Activated CD4-positive, alpha-beta T cell treated with anti-CD3 and anti-CD28 coated beads, Interleukin-2, amount 10 ng/mL, durations not matched to agents 24 days and 14 days (primary cell): ENCODE data around the gene OR1F1. TPM values are rescaled to one million over a fixed set of nuclear protein-coding genes. Genes with fewer than 3 reads are reported as not detected.
A peak's percentile ranks its signal among the peaks of the same experiment; 100 is the strongest.

Experiments
- DNase-seq: peaks from one replicate; pipeline ENCODE4 v3.0.0; 2022
- H3K27ac Mint-ChIP-seq: one replicate; pipeline ENCODE4 v1.8.0; 2022; ENCODE audit warnings: mild to moderate bottlenecking, mixed read lengths
- H3K27me3 Mint-ChIP-seq: one replicate; pipeline ENCODE4 v1.8.0; 2022; ENCODE audit warnings: mixed read lengths
- H3K36me3 Mint-ChIP-seq: one replicate; pipeline ENCODE4 v1.8.0; 2022; ENCODE audit warnings: low read depth, mild to moderate bottlenecking, mixed read lengths
- H3K4me1 Mint-ChIP-seq: one replicate; pipeline ENCODE4 v1.8.0; 2021; ENCODE audit warnings: mixed read lengths
- H3K4me3 Mint-ChIP-seq: one replicate; pipeline ENCODE4 v1.8.0; 2022; ENCODE audit warnings: mild to moderate bottlenecking, moderate library complexity, mixed read lengths
- H3K9me3 Mint-ChIP-seq: one replicate; pipeline ENCODE4 v1.8.0; 2021; ENCODE audit warnings: mixed read lengths
- intact Hi-C: fragments of 100-400 bp; cut with micrococcal nuclease; formaldehyde crosslinking; loops from one replicate; pipeline ENCODE4 v1.15.1; 2023
- total RNA-seq: library from RNA; stranded (reverse); gene quantifications from 2 replicates; pipeline ENCODE4 v1.2.3, GENCODE V29; 2022

Gene OR1F1
- total RNA-seq, 1 donor from 2014 or later, result not detected

DNA sequence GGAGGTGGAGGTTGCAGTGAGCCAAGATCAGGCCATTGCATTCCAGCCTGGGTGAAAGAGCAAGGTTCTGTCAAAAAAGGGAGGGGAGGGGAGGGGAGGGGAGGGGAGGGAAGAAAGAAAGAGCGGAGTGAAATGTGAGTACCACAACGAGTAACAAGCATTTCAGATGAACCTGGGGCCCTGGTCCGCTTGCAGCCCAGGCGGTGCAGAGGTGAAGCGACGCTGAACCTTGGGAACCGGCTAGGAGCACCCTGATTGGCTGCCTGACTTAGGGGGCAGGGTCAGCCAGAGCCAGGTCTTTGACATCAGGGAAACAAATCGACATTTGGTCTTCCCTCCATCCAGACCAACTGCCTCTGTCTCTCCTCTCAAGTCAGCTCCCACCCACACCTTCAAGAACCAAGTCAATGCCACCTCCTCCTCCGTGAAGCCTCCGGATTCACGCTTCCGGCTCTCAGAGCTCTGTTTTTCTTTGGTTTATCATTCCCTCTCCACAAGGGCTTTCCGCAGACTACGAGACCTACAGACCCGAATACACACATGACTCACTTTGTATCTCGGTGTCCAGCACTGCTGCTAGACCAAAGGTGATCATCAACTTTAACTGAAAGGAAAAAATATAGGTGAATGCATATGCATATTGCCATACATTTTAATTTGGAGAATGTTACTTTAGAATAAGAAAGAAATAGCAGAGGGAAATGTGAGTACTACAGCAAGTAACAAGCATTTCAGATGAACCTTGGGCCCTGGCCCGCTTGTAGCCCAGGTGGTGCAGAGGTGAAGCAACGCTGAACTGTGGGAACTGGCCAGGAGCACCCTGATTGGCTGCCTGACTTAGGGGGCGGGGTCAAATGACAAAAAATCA lies 19.3 kb downstream of the OR1F1 start:
- intact Hi-C loops, result no loop called here
- H3K4me1 Mint-ChIP-seq, result no peaks in the 10 kb centered on the region
- peaks cover 7% of the 10 kb centered on the region for H3K36me3 Mint-ChIP-seq
- peaks cover 18% of the 10 kb centered on the region for H3K9me3 Mint-ChIP-seq
- H3K27me3 Mint-ChIP-seq, result peaks cover 2% of the 10 kb centered on the region
- H3K4me3 Mint-ChIP-seq, result no peak overlapping the region
- no peak overlapping the region for H3K27ac Mint-ChIP-seq
- DNase-seq, result no peak

DNA sequence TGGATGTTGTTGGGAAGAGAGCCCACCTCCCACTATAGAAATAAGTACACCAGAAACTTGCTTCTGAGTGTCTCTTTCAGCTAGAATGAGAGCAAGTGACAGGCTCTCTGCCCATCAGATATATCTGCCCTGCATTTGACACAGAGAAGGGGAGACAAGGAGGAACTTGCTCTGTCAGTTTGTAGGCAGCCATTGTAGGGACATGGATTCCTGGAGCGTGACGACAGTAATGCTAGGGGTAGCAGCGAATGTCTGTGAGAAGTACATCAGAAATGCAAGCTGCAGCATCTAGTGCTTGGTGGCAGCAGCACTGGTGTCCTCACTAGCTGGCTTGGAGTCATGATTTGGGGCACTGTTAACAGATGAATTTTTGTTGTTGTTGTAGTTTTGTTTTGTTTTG lies 24.0 kb downstream of the OR1F1 start:
- no peaks in the 10 kb centered on the region for H3K27me3 Mint-ChIP-seq
- intact Hi-C loops, result loop anchor here (10.0 kb wide), 1 partner anchor 53 kb away; no protein-coding TSS in a partner anchor
- no peak for DNase-seq
- H3K9me3 Mint-ChIP-seq, result peaks cover 37% of the 10 kb centered on the region
- H3K36me3 Mint-ChIP-seq, result peaks cover 36% of the 10 kb centered on the region
- H3K4me1 Mint-ChIP-seq, result peaks cover 25% of the 10 kb centered on the region
- H3K4me3 Mint-ChIP-seq, result no peak overlapping the region
- no peak overlapping the region for H3K27ac Mint-ChIP-seq

DNA sequence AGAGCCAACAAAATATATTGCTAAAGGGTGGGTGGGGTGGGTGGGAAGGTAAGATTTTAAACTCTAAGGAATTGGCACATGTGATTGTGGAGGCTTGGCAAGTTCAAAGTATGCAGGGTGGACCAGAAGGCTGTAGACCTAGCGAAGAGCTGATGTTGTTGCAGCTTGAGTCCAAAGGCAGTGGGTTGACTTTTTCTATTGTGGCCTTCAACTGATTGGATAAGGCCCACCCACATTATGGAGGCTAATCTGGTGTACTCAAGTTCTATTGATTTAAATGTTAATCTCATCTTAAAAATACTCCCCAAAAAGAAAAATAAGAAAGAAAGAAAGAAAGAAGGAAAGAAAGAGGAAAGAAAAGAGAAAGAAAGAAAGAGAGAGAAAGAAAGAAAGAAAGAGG lies 24.6 kb downstream of the OR1F1 start:
- Mint-ChIP-seq H3K27me3 (no peaks in the 10 kb centered on the region), H3K4me1 (peaks cover 25% of the 10 kb centered on the region), H3K27ac (peak overlapping the region; percentile 32), H3K4me3 (no peak overlapping the region), H3K9me3 (peaks cover 35% of the 10 kb centered on the region), H3K36me3 (peaks cover 36% of the 10 kb centered on the region)
- no peak for DNase-seq
- intact Hi-C loops, result loop anchor here (10.0 kb wide), 1 partner anchor 52 kb away; no protein-coding TSS in a partner anchor

DNA sequence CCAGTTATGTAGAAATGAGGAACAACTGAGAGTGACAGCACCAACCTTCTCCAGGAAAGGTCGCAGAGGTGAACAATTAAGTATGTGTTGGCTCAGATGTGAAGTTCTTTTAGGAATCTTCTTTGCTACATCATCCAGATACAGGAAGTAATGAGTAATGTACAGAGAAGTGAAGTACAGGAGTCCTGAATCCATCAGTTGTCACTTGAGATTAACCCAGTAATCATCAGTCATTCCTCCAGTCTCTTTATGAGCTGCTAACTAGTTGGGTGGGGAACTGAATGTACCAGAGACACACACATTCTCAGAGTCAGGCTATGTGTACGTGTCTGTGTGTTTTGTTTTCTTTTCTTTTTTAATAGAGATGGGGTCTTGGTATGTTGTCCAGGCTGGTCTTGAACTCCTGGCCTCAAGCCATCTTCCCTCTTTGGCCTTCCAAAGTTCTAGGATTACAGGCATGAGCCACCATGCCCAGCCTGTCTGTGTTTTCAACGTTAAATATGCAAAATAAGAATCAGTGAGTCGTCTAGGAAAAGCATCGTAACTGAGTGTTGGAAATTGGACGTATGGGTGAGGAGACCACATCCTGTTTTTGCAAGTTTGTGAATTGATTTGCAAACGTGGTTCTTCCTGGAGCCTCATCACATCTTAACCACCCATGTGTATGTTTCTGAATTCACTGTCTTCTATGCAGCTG lies 27.0 kb downstream of the OR1F1 start:
- DNase-seq, result peak; percentile 84
- intact Hi-C loops, result loop anchor here (2.0 to 10.0 kb wide), 2 partner anchors 20 to 50 kb away; partner anchors contain the start of gene ZNF200
- Mint-ChIP-seq H3K36me3 (peaks cover 39% of the 10 kb centered on the region), H3K4me1 (peaks cover 26% of the 10 kb centered on the region), H3K4me3 (peak overlapping the region; percentile 65), H3K27ac (peak overlapping the region; percentile 91), H3K9me3 (peaks cover 35% of the 10 kb centered on the region), H3K27me3 (no peaks in the 10 kb centered on the region)

DNA sequence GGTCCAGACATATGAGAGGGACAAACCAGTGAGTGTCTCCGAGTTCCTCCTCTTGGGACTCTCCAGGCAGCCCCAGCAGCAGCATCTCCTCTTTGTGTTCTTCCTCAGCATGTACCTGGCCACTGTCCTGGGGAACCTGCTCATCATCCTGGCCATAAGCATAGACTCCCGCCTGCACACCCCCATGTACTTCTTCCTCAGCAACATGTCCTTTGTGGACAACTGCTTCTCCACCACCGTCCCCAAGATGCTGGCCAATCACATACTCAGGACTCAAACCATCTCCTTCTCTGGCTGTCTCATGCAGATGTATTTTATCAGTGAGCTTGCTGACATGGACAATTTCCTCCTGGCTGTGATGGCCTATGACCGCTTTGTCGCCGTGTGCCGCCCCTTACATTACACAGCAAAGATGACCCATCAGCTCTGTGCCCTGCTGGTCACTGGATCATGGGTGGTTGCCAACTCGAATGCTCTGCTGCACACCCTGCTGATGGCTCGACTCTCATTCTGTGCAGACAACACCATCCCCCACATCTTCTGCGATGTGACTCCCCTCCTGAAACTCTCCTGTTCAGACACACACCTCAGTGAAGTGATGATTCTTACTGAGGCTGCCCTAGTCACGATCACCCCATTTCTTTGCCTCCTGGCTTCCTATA lies 27.7 kb downstream of the OR1F1 start:
- intact Hi-C loops, result loop anchor here (2.0 to 10.0 kb wide), 2 partner anchors 19 to 49 kb away; partner anchors contain the start of gene ZNF200

DNA sequence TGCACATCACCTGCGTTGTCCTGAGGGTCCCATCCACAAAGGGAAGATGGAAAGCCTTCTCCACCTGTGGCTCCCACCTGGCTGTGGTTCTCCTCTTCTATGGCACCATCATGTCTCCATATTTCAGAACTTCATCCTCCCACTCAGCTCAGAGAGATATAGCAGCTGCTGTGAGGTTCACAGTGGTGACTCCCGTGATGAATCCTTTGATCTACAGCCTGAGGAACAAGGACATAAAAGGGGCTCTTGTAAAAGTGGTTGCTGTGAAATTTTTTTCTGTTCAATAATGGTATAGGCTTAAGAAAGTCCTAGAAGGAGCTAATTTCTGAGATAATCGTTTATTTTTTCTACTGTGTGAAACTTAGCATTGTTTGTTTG lies 28.2 kb downstream of the OR1F1 start:
- peak overlapping the region; percentile 65 for H3K4me3 Mint-ChIP-seq
- H3K36me3 Mint-ChIP-seq, result peaks cover 43% of the 10 kb centered on the region
- intact Hi-C loops, result loop anchor here (10.0 kb wide), 1 partner anchor 49 kb away; no protein-coding TSS in a partner anchor
- peaks cover 35% of the 10 kb centered on the region for H3K9me3 Mint-ChIP-seq
- H3K4me1 Mint-ChIP-seq, result peaks cover 26% of the 10 kb centered on the region
- no peaks in the 10 kb centered on the region for H3K27me3 Mint-ChIP-seq
- H3K27ac Mint-ChIP-seq, result peak overlapping the region; percentile 91
- DNase-seq, result no peak

More for the DNA sequence above, 27.7 kb downstream of the OR1F1 start:
- no peaks in the 10 kb centered on the region for H3K27me3 Mint-ChIP-seq
- H3K4me3 Mint-ChIP-seq, result peak overlapping the region; percentile 65
- H3K9me3 Mint-ChIP-seq, result peaks cover 35% of the 10 kb centered on the region
- DNase-seq, result no peak
- peaks cover 39% of the 10 kb centered on the region for H3K36me3 Mint-ChIP-seq
- peaks cover 26% of the 10 kb centered on the region for H3K4me1 Mint-ChIP-seq
- peak overlapping the region; percentile 91 for H3K27ac Mint-ChIP-seq

DNA sequence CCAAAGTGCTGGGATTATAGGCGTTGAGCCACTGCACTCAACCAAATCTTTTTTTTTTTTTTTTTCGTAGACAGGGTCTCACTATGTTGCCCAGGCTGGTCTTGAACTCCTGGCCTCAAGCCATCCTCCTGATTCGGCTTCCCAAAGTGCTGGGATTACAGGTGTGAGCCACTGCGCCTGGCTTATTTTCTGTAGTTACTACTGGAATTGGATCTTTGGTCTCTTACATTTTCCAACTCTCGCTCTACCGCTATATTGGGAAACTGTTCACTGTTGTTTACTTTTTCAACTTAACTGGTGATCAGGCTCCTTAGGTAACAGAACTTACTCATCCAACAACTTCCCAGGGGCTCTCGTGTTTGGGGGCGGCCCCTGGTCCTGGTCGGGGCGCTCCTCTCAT lies 32.8 kb downstream of the OR1F1 start:
- Mint-ChIP-seq H3K36me3 (peaks cover 56% of the 10 kb centered on the region), H3K27me3 (no peaks in the 10 kb centered on the region), H3K4me3 (no peak overlapping the region), H3K27ac (no peak overlapping the region), H3K9me3 (peaks cover 31% of the 10 kb centered on the region), H3K4me1 (peaks cover 8% of the 10 kb centered on the region)
- DNase-seq, result no peak
- intact Hi-C loops, result no loop called here

DNA sequence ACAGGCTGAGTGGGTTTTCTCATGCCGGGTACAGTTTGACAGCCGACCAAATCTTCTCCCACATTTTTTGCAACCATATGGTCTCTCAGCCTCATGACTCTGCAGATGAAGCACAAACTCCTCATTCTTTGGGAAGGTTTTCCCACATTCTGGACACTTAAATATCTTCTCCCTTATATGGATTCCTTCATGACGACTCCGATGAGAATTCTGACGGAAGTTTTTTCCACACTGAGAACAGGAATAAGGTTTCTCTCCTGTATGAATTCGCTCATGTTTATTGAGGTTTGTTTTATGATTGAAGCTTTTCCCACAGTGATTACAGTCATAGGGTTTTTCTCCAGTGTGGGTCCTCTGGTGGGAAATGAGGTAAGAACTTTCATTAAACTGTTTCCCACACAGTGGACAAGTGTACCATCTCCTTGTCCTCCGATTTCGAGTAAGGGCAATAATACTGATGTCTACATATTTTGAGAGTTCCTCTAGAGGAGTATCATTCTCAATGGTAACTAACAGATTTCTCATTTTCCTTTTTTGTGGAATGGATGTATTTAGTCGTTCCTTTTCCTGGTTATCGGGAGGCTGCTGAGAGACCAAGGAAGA lies 36.0 kb downstream of the OR1F1 start:
- Mint-ChIP-seq H3K27ac (no peak overlapping the region), H3K27me3 (no peaks in the 10 kb centered on the region), H3K9me3 (peaks cover 25% of the 10 kb centered on the region), H3K4me1 (no peaks in the 10 kb centered on the region), H3K4me3 (no peak overlapping the region), H3K36me3 (peaks cover 70% of the 10 kb centered on the region)
- intact Hi-C loops, result no loop called here
- no peak for DNase-seq

DNA sequence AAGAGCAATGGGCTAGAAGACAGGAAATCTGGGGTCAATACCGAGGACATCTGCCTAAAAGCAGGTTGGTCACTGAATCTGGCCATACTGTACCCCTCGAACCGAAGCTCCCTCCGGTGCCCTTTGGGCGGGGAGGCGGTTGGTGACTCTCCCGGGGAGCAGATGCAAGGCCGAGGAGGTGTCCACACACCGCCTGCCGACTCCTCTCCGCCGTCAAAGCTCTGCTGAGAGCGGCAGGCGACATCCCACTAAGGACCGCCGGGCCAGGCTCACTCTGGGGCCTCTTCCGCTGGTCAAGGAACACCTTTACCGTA lies 46.5 kb downstream of the OR1F1 start:
- peaks cover 26% of the 10 kb centered on the region for H3K9me3 Mint-ChIP-seq
- no peaks in the 10 kb centered on the region for H3K27me3 Mint-ChIP-seq
- H3K4me3 Mint-ChIP-seq, result peak overlapping the region; percentile 91
- H3K36me3 Mint-ChIP-seq, result peaks cover 49% of the 10 kb centered on the region
- peak overlapping the region; percentile 95 for H3K27ac Mint-ChIP-seq
- intact Hi-C loops, result loop anchor here (2.0 kb wide), 1 partner anchor 20 kb away; no protein-coding TSS in a partner anchor
- DNase-seq, result no peak
- peaks cover 20% of the 10 kb centered on the region for H3K4me1 Mint-ChIP-seq

DNA sequence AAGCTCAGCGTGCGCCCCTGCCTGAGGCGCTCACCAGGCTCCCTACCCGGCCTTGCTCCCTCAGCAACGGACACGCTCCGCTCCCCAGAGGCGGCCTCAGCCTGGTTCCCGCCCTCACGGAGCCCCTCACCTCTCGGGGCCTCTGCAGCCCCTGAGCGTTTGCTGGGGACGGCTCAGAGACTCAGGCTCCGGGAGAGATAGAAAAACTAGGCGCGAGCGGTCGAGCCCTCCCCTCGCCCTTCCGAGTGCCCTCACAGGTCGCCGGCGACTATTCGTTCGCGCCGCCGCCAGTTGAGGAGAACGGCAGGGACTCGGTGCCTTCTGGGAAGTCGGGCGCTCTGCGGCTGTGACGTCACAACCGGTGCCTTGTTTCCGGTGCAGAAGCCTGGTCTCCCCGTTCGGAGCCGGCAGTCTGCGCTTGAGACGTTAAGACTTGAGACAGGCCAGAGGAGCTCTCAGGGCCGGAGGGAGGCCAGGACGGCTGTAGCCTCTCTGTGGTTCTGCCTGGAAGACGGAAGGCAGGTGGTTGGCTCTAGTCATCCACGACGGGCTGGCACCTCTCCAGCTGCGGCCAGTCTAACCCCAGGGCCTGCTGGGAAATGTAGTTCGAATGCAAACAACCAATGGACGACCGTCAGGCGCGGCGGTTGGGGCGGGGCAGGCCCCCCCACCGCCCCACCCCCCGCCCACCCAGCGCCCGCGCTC lies 47.0 kb downstream of the OR1F1 start, which contains the start of gene ZNF200:
ZNF200 (minus strand) TSS at position 302 of the 705 bp plus-strand sequence. CDS start 1,403 bp downstream, outside the sequence.
- peak within 1 kb of the TSS; percentile 95 for H3K27ac Mint-ChIP-seq
- intact Hi-C loops, result loop anchor here (1.0 to 2.0 kb wide), 2 partner anchors 20 to 29 kb away; no protein-coding TSS in a partner anchor
- H3K4me1 Mint-ChIP-seq, result peaks cover 20% of the 10 kb centered on the region
- H3K27me3 Mint-ChIP-seq, result no peaks in the 10 kb centered on the region
- H3K9me3 Mint-ChIP-seq, result peaks cover 24% of the 10 kb centered on the region
- peaks cover 45% of the 10 kb centered on the region for H3K36me3 Mint-ChIP-seq
- DNase-seq, result peak; percentile 98
- peak within 1 kb of the TSS; percentile 91 for H3K4me3 Mint-ChIP-seq

DNA sequence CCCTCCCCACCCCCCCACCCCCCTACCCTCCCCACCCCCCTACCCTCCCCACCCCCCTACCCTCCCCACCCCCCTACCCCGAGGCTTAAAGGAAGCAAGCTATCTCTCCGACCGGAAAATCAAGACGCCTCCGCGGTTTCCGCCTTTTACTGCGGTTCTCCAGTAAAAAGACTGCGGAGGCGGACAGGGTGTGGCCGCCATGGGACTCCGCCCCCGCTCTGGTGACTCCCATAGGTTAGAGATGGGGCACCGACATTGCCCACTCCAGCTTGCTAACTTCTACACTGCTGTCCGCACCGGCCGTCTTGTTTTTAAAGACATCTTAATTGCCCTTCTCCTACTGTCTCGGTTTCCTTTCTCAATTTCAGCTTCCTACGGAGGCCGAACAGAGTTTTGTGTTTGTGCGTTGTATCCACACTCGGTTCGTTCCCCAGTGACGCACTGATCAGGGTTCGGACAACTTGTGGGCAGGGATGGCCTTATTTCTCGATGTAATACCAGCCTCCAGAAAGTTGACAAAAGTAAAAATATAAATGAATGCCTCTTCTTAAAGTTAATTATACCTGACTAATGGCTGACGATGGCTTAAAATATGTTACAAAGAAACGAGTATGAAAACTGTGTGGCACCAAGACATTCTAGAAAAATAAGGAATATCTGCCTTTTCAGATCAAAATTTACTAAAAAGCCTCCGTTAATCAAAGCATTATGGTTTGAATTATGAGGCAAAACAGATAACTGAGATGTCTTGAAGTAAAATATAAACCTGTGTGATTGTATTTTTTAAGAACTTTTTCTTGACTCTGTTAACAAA lies 48.1 kb downstream of the OR1F1 start:
- Mint-ChIP-seq H3K4me1 (peaks cover 20% of the 10 kb centered on the region), H3K36me3 (peaks cover 35% of the 10 kb centered on the region), H3K27me3 (no peaks in the 10 kb centered on the region), H3K4me3 (peak overlapping the region; percentile 76), H3K27ac (peak overlapping the region; percentile 67), H3K9me3 (peaks cover 18% of the 10 kb centered on the region)
- intact Hi-C loops, result loop anchor here (1.0 to 2.0 kb wide), 2 partner anchors 21 to 28 kb away; no protein-coding TSS in a partner anchor
- peak; percentile 59 for DNase-seq

DNA sequence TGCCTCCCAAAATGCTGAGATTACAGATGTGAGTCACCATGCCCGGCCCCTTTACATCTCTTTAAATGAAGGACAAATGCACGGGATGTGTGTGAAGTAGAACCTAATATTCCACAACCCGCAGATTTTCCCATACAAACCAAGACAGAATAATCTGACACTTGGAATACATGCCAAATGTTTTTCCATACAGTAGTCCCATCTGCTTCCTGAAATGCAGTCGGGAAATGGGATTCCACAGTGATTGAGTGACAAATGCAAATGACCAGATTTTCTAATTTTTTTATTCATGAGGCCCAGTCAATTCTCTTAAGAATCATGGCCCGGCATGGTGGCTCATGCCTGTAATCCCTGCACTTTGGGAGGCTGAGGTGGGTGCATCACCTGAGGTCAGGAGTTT lies 53.8 kb downstream of the OR1F1 start:
- H3K9me3 Mint-ChIP-seq, result peaks cover 14% of the 10 kb centered on the region
- no peak overlapping the region for H3K27ac Mint-ChIP-seq
- intact Hi-C loops, result no loop called here
- H3K27me3 Mint-ChIP-seq, result no peaks in the 10 kb centered on the region
- no peak overlapping the region for H3K4me3 Mint-ChIP-seq
- no peaks in the 10 kb centered on the region for H3K36me3 Mint-ChIP-seq
- DNase-seq, result no peak
- H3K4me1 Mint-ChIP-seq, result no peaks in the 10 kb centered on the region
